GM11168 (cell line): ENCODE results near the gene KRT80.

Source experiments
- in situ Hi-C: fragments of 300-500 bp; cut with MboI; formaldehyde crosslinking; loops from one replicate; pipeline ENCODE4 v1.12.0; 2022; ENCODE audit warnings: low sequenced_read_pairs; ENCODE audit not compliant: unreplicated experiment

KRT80 gene

GRCh38 chr12:52229836-52230343, 38.1 kb upstream of the KRT80 start:
- in situ Hi-C loops, result no loop called here

GRCh38 chr12:52228931-52229330, 37.1 kb upstream of the KRT80 start:
- in situ Hi-C loops, result no loop called here

DNA sequence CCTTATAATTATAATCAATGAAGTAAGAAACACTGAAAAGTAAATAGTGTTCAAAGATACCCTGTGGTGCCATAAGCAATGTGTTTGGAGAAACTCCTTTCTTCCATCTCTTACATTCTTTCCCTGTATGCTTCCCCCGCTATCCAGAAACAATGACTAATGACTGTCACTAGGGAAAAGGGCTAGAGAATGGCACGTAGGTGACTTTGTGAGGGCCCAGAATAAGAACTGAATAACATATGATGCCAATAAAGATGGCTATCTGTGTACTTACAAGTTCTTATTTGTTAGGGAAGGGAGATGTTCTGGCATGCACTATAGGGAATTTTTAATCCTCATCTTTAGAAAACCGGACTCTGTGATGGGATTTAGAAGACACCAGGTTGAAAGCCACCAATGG, 36.6 kb upstream of the KRT80 start:
- in situ Hi-C loops, result no loop called here

- in situ Hi-C loops, result no loop called here
These were observed 35.9 kb upstream of the KRT80 start for GRCh38 chr12:52227606-52228166.

GRCh38 chr12:52226446-52226845, 34.6 kb upstream of the KRT80 start:
- in situ Hi-C loops, result no loop called here

DNA sequence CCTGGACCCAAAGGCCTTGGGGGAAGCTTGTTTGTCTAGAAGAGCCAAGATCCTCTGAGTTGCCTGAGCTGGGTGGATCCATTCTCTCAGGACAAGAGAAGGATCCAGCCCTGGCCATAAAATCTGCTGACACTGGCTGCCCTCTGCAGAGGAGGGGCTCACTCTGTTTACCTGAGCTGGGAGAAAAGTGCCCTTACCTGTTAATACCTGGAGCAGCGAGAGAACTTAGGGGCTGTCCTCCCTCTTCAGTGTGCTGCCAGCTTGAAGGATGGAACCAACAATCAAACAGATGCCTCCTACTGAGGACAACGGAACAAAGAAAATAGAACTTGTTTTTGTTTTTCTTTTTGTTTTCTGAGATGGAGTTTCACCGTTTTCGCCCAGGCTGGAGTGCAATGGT, 33.9 kb upstream of the KRT80 start:
- in situ Hi-C loops, result no loop called here

GRCh38 chr12:52224151-52224550, 32.3 kb upstream of the KRT80 start:
- in situ Hi-C loops, result no loop called here

DNA sequence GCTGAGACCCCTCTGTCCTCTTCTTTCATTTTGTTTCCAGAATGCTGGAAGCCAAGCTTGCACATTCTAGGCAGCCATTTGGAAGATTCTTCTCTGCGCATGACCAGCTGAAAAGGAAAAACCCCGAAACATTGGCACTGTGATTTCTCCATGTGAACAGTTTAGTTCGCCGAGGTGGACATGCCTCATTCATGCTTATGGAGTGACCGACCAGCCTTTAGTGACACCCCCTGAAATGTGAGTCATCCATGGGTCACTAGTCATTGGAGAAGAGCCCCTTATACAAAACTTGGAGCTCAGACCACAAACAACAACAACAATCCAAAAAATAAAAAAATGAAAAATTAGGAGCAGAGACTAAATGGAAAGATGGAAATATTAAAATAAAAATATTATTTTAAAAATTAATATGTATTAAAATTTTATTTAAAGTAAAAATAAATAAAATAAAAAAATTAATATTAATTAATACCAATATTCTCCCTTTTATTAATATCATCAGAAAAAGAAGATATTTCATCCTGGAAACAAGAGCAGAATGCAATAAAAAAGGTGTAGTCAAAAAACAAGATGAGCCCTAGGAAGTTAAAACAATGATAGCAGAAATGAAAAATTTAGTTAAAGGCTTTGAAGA, 31.7 kb upstream of the KRT80 start:
- in situ Hi-C loops, result no loop called here

DNA sequence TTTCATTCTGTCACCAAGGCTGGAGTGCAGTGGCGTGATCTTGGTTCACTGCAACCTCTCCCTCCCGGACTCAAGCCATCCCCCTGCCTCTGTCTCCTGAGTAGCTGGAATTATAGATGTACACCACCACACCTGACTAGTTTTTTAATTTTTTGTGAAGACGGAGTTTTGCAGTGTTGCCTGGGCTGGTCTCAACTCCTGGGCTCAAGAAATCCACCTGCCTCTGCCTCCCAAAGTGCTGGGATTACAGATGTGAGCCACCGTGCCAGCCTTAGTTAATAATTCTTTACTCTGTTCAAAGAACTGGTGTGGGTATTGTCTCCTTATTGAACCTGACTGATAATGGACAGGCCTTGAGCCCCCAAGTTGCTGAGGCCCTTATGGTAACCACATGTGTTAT, 30.9 kb upstream of the KRT80 start:
- in situ Hi-C loops, result no loop called here

GRCh38 chr12:52221912-52222457, 30.2 kb upstream of the KRT80 start:
- in situ Hi-C loops, result no loop called here

DNA sequence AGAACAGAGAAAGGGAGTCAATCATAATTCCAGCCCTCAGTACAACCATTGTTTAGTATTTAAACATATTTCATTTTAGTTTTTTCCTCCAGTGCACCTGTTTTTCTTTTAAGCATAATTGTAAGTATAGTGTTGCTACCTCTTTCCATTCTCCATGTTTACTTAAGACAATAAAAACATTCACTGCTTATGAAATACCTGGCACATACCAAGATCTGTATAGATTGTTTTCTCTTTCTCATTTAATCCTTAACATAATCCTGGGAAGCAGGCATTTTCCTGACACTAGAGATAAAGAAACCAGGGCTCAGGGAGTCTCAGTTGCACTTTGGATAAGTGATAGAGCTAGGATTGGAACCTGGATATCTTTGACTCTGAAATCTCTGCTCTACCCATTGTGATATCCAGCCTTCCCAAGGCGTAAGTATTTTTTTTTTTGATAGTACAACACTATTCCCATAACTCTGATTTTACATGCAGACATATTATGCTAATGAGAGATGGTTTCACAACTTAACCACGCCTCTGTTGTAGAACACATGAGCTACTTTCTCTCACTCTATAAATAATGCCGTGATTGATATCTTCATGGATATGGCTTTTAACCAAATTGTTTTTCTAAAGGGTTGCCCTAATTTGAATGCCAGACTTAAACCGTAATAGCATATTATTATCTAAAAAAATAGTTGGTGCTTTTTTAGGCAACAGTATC, 29.4 kb upstream of the KRT80 start:
- in situ Hi-C loops, result no loop called here

GRCh38 chr12:52220477-52220876, 28.7 kb upstream of the KRT80 start:
- in situ Hi-C loops, result no loop called here

DNA sequence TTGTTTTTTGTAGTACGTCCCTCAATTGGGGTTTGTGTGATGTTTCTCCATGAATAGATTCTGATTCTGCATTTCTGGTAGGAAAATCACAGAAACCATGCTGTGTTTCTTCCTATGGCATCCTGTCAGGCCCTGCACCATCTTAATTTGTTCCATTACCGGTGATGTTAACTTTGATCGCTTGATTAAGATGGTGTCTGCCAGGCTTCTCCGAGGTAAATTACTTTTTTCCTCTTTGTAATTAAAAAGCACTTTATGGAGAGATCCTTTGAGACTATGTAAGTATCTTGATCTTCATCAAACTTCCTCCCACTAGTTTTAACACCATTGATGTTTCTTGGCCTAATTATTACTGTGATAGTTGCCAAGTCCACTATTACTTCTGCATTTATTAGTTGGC, 26.2 kb upstream of the KRT80 start:
- in situ Hi-C loops, result no loop called here

DNA sequence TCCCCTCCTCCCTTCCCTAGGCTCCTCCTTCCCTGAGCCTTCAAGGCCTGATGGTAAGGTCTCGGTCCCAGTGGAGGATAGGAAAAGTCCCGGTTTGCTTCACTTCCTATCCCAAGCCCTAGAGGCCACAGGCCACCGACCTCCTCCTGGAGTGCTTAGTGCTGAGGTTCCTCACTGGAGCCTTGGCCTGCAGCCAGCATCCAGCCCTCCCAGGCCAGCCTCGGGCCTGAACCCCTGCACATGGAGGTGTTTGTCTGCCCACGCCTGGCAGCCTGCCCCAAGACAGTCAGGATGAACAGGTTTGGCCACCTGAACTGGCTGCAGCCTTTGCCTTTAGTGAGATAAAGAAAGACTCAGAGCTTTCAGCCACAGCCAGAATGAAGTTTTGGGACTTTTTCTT, 25.4 kb upstream of the KRT80 start:
- in situ Hi-C loops, result no loop called here

- in situ Hi-C loops, result no loop called here
These were observed 25.0 kb upstream of the KRT80 start for GRCh38 chr12:52216807-52217206.

DNA sequence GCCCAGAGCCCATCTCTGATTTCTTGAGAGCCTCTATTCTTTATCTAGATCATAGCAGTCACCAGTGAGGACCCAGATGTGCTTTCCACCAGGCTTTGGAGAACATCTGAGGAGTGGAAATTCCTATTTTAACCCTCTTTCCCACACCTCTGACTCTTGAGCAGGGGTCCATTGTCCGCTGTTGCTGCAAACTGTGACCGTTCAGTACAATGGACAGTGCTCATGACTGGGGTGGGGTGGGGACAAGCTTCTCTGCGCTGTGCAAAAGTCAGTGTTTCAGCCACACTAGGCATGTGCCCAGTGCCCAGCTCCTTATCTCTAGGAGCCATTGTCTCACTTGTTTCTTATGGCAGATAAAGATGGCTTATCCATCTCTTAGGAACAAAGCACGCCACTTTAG, 24.3 kb upstream of the KRT80 start:
- in situ Hi-C loops, result no loop called here

GRCh38 chr12:52215587-52216031, 23.8 kb upstream of the KRT80 start:
- in situ Hi-C loops, result no loop called here

DNA sequence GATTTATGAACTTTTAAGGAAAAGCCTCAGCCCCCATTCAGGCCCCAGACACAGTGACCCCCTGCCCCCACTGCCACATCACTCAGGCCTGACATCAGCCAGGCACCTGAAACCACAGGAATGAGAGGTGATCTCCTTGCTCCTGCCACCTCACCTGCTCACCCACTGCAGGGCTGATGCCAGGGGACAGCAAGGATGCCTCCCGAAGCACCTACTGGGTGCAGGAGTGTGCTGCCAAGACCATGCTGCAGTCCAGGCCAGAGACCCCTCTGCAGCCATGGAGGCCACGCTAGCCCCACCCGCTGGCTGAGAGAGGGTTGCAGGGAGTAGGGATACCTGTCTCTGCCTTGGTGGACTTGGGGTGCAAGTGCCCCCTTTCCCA, 22.6 kb upstream of the KRT80 start:
- in situ Hi-C loops, result no loop called here

- in situ Hi-C loops, result no loop called here
These were observed 22.0 kb upstream of the KRT80 start for GRCh38 chr12:52213564-52214420.
